Mucosa of rectum (tissue), 2 donors: ENCODE results near the gene MYORG.

Experiments used
- H3K27ac ChIP-seq, 2 donors: one replicate each; pipeline ENCODE4 v1.7.0; 2013; ENCODE audit warnings: inconsistent platforms in 2 of 2, low read depth in 2 of 2, low read length in 2 of 2
- H3K27me3 ChIP-seq, 2 donors: one replicate each; pipeline ENCODE4 v1.7.0; 2013; ENCODE audit warnings: low read length in 2 of 2; ENCODE audit not compliant: control insufficient read depth in 2 of 2, insufficient read depth in 2 of 2
- H3K36me3 ChIP-seq, 2 donors: one replicate each; pipeline ENCODE4 v1.7.0; 2013; ENCODE audit warnings: low read length in 2 of 2; ENCODE audit not compliant: control insufficient read depth in 2 of 2, insufficient read depth in 2 of 2
- H3K4me1 ChIP-seq, 2 donors: one replicate each; pipeline ENCODE4 v1.7.0; 2013; ENCODE audit warnings: low read length in 2 of 2, mild to moderate bottlenecking in 1 of 2; ENCODE audit not compliant: control insufficient read depth in 2 of 2, insufficient read depth in 2 of 2
- H3K4me3 ChIP-seq, 2 donors: one replicate each; pipeline ENCODE4 v1.7.0; 2013; ENCODE audit warnings: low read length in 2 of 2
- H3K9ac ChIP-seq, 2 donors: one replicate each; pipeline ENCODE4 v1.7.0; 2013; ENCODE audit warnings: low read length in 2 of 2, low read depth in 1 of 2, mild to moderate bottlenecking in 1 of 2
- H3K9me3 ChIP-seq, 2 donors: one replicate each; pipeline ENCODE4 v1.7.0; 2013; ENCODE audit warnings: low read length in 2 of 2; ENCODE audit not compliant: control insufficient read depth in 2 of 2
- donor health status: healthy.
- donor health status: Normal muscosa, but diverticular disease.

MYORG gene

GRCh38 chr9:34403554-34404380 is 27.1 kb upstream of the MYORG start:
- H3K36me3 ChIP-seq, result peaks cover 0 to 2% of the 10 kb centered on the region in 2 donors

DNA sequence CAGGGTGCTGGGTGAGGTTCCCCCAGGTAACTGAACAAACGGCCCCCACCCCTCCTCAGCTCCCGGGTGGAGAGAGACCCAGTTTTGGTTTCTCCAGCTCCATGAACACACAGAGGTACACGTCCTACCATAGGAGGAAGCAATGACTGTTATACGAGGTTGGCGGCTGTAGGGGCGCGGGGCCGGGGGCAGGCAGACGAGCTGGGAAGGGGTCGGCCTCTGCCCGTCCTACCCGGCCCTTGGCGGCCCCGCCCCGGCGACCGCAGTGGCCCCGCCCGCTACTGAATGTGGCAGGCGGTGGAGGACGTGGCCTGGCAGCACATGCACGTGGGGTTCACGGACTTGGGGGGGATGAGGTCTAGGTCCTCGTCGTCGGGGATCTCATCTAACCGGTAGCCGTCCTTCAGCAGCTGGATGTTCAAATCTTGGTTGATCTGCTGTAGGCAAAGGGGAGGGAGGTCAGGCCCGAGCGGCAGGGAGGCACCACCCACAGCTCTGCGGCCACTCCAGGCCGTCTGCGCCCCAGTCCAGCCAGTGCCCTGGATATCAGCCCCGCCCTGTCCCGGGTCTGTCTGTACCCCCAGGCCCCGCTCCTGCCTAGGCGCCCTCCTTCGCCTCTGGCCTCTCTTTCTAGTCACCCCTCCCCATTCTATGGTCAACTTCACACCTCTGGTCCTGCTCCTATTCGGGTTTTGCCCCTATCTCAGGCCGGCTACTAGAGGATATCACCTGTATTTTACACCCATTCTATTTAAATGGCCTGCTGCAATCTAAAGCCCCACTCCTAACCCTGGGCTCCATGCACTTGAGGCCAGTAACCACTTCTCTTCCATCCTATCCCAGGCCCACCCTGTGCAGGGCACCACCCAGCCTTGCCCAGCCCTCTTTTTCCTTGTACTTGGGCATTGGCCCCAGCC is 24.2 kb upstream of the MYORG start:
- Histone ChIP-seq H3K36me3 (peaks cover 0 to 2% of the 10 kb centered on the region in 2 donors), H3K27ac (no peak overlapping the region), H3K27me3 (no peaks in the 10 kb centered on the region), H3K9me3 (no peaks in the 10 kb centered on the region), H3K9ac (no peak overlapping the region), H3K4me1 (no peaks in the 10 kb centered on the region), H3K4me3 (no peak overlapping the region)

More at GRCh38 chr9:34403554-34404380, 27.1 kb upstream of the MYORG start:
- Histone ChIP-seq H3K27ac (no peak overlapping the region), H3K4me3 (no peak overlapping the region), H3K9me3 (no peaks in the 10 kb centered on the region), H3K4me1 (no peaks in the 10 kb centered on the region), H3K27me3 (no peaks in the 10 kb centered on the region), H3K9ac (no peak overlapping the region)

DNA sequence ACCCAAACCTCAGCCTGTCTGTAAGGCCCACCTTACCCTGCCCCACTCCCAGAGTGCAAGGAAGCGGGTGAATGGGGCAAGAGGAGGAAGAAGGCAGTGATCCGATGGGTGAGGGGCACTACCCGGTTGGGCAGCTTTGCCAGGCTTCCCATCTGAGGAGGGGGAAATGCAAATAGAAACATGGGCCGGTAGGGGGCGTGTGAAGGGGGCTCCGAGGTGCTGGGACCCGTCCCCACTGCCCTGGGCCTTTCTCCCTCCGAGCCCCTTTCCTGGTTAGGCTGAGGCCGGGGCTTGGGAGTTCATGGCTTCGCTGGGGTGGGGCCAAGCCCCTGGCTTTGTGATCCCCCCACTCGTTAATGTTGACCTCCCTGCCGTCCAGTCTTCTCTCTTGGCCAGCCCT is 23.6 kb upstream of the MYORG start:
- Histone ChIP-seq H3K27me3 (no peaks in the 10 kb centered on the region), H3K36me3 (peaks cover 0 to 2% of the 10 kb centered on the region in 2 donors), H3K27ac (no peak overlapping the region), H3K4me1 (no peaks in the 10 kb centered on the region), H3K4me3 (no peak overlapping the region), H3K9ac (no peak overlapping the region), H3K9me3 (no peaks in the 10 kb centered on the region)

DNA sequence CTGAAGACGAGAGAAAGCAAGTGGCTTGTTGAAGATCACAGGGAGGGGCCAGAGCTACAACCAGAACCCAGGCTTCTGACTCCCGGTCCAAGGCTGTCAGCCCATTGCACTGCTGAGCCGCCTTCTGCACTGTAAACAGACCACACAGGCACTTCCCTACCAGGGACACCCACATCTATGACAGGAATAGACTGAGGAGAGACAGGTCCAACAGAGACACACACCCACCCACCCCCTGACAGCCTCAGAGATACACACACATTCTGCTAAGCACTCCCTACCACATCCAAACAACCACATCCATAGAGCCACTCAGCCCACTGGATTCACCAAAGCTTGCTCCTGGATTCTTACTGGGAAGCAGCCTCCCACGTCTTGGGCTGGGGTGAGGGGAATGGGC is 23.0 kb upstream of the MYORG start:
- Histone ChIP-seq H3K4me1 (no peaks in the 10 kb centered on the region), H3K27ac (no peak overlapping the region), H3K36me3 (peaks cover 0 to 2% of the 10 kb centered on the region in 2 donors)

GRCh38 chr9:34398875-34399274 is 22.2 kb upstream of the MYORG start:
- no peak overlapping the region for H3K4me3 ChIP-seq
- peaks cover 0 to 2% of the 10 kb centered on the region in 2 donors for H3K36me3 ChIP-seq
- no peaks in the 10 kb centered on the region for H3K4me1 ChIP-seq
- H3K9ac ChIP-seq, result no peak overlapping the region
- no peaks in the 10 kb centered on the region for H3K9me3 ChIP-seq
- H3K27ac ChIP-seq, result no peak overlapping the region
- no peaks in the 10 kb centered on the region for H3K27me3 ChIP-seq

More for the DNA sequence above, 23.0 kb upstream of the MYORG start:
- Histone ChIP-seq H3K9ac (no peak overlapping the region), H3K27me3 (no peaks in the 10 kb centered on the region), H3K4me3 (no peak overlapping the region), H3K9me3 (no peaks in the 10 kb centered on the region)

GRCh38 chr9:34396276-34397214 is 19.8 kb upstream of the MYORG start:
- Histone ChIP-seq H3K27me3 (no peaks in the 10 kb centered on the region), H3K9me3 (no peaks in the 10 kb centered on the region), H3K9ac (no peak overlapping the region), H3K4me3 (no peak overlapping the region), H3K4me1 (no peaks in the 10 kb centered on the region), H3K27ac (no peak overlapping the region), H3K36me3 (peaks cover 0 to 2% of the 10 kb centered on the region in 2 donors)

DNA sequence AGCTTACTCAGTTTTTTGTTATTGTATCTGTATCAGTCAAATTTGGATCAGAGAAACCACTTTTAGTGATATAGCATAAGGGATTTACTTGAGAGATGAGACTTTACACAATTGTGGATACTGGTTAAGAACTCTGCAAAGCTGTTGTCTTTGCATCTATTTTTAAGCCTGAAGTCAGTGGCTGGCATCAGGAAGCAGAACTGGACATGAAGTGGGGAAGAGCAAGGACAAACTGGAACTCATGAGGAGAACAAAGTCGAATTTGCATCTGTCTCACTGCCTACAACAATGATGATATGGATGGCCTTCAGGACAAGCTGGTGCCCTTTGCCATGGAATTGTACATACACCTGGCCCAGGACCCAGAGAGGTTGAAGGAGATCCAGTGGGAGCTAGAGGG is 15.8 kb upstream of the MYORG start:
- H3K4me1 ChIP-seq, result no peaks in the 10 kb centered on the region
- H3K27ac ChIP-seq, result no peak overlapping the region
- no peak overlapping the region for H3K9ac ChIP-seq
- H3K4me3 ChIP-seq, result no peak overlapping the region
- no peaks in the 10 kb centered on the region for H3K36me3 ChIP-seq
- H3K9me3 ChIP-seq, result no peaks in the 10 kb centered on the region
- no peaks in the 10 kb centered on the region for H3K27me3 ChIP-seq

DNA sequence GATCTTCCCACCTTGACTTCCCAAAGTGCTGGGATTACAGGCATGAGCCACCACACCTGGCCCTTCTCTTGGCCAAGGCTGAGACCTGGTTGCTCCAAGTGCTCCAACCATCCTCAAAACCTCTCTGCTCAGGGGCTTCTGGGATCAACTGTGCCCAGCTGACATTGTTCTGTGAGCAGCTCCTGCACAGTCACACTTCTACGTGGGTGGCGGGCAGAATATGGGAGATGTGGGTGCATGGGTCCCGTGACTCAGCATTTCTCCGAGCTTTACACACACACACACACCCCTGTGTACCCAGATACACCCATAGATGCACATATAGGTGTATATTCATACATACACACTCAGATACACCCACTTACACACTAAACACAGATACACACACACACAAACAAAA is 10.5 kb upstream of the MYORG start:
- H3K4me3 ChIP-seq, result no peak overlapping the region
- no peak overlapping the region for H3K9ac ChIP-seq
- H3K27me3 ChIP-seq, result no peaks in the 10 kb centered on the region
- H3K36me3 ChIP-seq, result no peaks in the 10 kb centered on the region
- H3K27ac ChIP-seq, result no peak overlapping the region
- no peaks in the 10 kb centered on the region for H3K4me1 ChIP-seq
- no peaks in the 10 kb centered on the region for H3K9me3 ChIP-seq

DNA sequence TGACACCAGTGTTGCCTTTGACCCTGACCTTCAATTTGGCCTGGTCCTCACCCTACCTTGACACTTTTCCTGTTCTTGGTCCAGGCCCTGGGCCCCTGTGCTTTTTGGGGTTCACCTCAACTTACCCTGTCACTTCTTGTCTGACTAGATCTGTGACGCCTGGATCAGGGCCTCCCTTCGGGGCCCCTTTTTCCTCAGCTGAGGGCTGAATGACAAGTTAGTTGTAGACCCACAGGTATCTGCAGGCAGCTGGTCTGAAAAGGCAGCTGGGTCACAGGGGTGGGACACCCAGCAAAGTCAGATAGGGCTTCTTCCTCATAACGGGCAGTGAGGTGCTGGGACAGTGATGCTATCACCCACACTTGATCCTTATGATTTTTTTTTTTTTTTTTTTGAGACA is 10.0 kb upstream of the MYORG start:
- H3K27me3 ChIP-seq, result no peaks in the 10 kb centered on the region
- H3K4me3 ChIP-seq, result no peak overlapping the region
- no peak overlapping the region for H3K9ac ChIP-seq
- H3K36me3 ChIP-seq, result no peaks in the 10 kb centered on the region
- H3K27ac ChIP-seq, result no peak overlapping the region
- H3K4me1 ChIP-seq, result no peaks in the 10 kb centered on the region
- H3K9me3 ChIP-seq, result no peaks in the 10 kb centered on the region
